Measurements from ENCODE around the gene ASIC1. TPM values are rescaled to one million over a fixed set of nuclear protein-coding genes. Genes with fewer than 3 reads are reported as not detected.
A peak's percentile ranks its signal among the peaks of the same experiment; 100 is the strongest.

Gene ASIC1
- total RNA-seq, 2 donors from 2014 or later, result 1.0 to 1.1 TPM

DNA sequence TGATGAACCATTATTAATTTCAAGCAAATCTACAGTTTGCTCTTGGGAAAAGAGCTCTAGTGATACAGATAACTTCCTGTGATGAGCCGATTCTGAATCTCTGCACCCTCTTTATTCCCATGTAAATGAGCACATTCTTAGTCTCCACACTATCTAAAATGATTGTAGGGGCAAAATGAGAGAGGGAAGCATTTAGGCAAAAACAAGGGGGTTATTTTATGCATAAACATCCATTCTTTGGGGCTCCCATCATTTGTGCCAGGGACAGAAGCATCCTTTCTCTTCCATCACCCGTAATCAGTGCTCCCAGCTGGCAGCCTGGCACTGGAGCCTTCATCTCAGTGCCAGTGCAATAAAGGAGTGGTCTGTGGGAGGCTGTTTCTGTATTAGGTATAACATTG is 44.7 kb downstream of the ASIC1 start:
- TF ChIP-seq, protein P1, sequence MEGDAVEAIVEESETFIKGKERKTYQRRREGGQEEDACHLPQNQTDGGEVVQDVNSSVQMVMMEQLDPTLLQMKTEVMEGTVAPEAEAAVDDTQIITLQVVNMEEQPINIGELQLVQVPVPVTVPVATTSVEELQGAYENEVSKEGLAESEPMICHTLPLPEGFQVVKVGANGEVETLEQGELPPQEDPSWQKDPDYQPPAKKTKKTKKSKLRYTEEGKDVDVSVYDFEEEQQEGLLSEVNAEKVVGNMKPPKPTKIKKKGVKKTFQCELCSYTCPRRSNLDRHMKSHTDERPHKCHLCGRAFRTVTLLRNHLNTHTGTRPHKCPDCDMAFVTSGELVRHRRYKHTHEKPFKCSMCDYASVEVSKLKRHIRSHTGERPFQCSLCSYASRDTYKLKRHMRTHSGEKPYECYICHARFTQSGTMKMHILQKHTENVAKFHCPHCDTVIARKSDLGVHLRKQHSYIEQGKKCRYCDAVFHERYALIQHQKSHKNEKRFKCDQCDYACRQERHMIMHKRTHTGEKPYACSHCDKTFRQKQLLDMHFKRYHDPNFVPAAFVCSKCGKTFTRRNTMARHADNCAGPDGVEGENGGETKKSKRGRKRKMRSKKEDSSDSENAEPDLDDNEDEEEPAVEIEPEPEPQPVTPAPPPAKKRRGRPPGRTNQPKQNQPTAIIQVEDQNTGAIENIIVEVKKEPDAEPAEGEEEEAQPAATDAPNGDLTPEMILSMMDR (IDR thresholded peaks at IDR 0.05), result no peak
- Histone ChIP-seq H3K9ac (ENCODE audit: low read depth in 2 of 2, low read length in 2 of 2) (no peak overlapping the region), H3K4me1 (no peaks in the 10 kb centered on the region), H3K9me3 (no peaks in the 10 kb centered on the region), H3K4me3 (no peak overlapping the region), H3K27ac (no peak overlapping the region), H3K27me3 (no peaks in the 10 kb centered on the region), H3K36me3 (peaks cover 5% of the 10 kb centered on the region)
- no peak for DNase-seq
- intact Hi-C loops (cut with DNase I), result no loop called here

DNA sequence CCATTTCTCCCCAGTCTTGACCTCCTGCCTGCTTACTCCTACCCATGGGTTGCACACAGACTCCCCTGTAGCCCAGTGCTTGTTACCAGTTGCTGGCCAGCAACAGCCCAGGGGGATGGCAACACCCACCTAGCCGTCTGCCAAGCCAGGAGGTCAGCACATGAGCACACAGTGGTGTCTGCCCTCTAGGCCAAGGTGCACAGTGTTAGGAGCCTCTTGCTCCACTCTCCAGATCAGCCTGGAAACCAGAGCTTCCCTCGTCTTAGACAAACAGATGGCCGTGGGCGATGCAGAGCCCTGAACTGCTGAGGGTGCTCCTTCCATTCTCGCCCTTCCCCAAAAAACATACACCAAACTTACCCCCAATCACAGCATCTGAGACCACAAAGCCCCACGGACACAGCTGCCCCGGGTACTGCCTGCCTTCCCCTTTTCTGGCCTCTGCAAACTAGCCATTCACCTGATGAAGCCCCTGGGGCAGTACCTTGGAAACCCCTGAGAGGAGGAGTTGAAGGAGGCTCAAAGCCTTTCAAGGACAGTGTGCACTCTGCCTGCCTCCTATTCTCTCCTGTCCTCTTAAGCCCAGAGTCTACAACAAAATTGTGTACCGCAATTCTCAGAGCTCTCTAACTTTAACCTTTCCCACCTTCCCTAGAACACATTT is 45.4 kb downstream of the ASIC1 start:
- Histone ChIP-seq H3K4me3 (no peak overlapping the region), H3K9ac (ENCODE audit: low read depth in 2 of 2, low read length in 2 of 2) (peak overlapping the region in 1 of 2 donors; percentile 14), H3K9me3 (no peaks in the 10 kb centered on the region), H3K27me3 (no peaks in the 10 kb centered on the region), H3K36me3 (peaks cover 5% of the 10 kb centered on the region), H3K4me1 (no peaks in the 10 kb centered on the region), H3K27ac (no peak overlapping the region)
- TF ChIP-seq, protein P1 (IDR thresholded peaks at IDR 0.05), result no peak
- DNase-seq, result no peak
- intact Hi-C loops (cut with DNase I), result no loop called here

DNA sequence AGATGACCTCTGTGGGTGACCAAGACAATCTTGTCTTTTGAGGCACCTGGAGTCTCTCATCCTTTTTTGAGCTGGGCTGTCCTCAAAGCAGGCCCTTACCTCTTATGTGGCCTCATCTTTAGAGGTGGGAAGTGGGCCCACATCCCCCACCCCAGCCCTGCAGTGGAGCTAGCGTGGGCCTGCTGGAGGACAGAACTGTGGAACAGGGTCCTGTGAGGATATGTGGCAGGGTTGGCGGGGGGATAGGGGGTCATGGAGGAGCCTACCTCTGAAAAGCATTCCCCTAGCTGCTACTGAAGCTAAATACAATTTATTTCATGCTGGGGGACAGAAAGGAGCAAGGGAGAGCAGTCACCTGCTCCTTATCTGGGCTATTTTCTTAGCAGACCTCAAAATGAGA is 46.0 kb downstream of the ASIC1 start:
- TF ChIP-seq, protein P1 (IDR thresholded peaks at IDR 0.05), result no peak
- intact Hi-C loops (cut with DNase I), result no loop called here
- DNase-seq, result no peak

DNA sequence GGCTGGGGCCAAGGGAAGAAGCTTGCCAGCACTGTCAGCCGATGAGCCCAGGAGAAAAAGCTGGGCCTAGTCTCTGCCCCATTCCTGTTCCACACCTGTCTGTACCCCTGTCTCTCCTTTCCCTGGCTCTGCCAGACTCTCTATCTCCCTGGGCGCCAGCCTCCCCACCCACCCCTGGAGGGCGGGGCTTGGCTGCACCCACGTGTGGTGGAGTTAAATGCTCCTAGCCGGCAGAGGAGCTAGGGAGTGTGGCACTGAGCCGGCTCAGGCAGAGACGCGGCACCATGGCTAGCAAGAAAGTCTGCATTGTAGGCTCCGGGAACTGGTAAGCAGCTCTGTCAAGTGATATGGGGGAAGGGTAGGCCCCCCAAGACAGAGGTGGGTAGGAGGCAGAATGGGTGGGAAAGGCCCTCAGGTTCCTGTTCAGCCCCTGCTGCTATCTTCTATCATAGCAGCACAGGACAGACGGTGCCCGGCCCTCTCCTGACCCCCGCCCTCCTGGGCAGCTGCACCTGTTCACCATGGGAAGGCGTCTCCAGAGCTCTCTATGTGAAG is 46.4 kb downstream of the ASIC1 start, which contains the start of gene GPD1:
Gene GPD1, plus strand, starts transcription at position 242 of the 555 bp plus-strand sequence. Its CDS starts 43 bp downstream, at position 285.
- Histone ChIP-seq H3K27me3 (no peaks in the 10 kb centered on the region), H3K4me1 (no peaks in the 10 kb centered on the region), H3K9me3 (no peaks in the 10 kb centered on the region), H3K36me3 (no peaks in the 10 kb centered on the region), H3K4me3 (no peak within 1 kb of the TSS), H3K9ac (ENCODE audit: low read depth in 2 of 2, low read length in 2 of 2) (peak within 1 kb of the TSS; percentile 1 to 14), H3K27ac (no peak within 1 kb of the TSS)
- intact Hi-C loops (cut with DNase I), result no loop called here
- DNase-seq, result peak; percentile 86
- TF ChIP-seq, protein P1 (IDR thresholded peaks at IDR 0.05), result no peak

More for the DNA sequence above, 46.0 kb downstream of the ASIC1 start:
- no peak overlapping the region for H3K4me3 ChIP-seq
- H3K27me3 ChIP-seq, result no peaks in the 10 kb centered on the region
- no peaks in the 10 kb centered on the region for H3K4me1 ChIP-seq
- H3K36me3 ChIP-seq, result no peaks in the 10 kb centered on the region
- H3K27ac ChIP-seq, result no peak overlapping the region
- H3K9ac ChIP-seq (ENCODE audit: low read depth in 2 of 2, low read length in 2 of 2), result peak overlapping the region in 1 of 2 donors; percentile 14
- H3K9me3 ChIP-seq, result no peaks in the 10 kb centered on the region

DNA sequence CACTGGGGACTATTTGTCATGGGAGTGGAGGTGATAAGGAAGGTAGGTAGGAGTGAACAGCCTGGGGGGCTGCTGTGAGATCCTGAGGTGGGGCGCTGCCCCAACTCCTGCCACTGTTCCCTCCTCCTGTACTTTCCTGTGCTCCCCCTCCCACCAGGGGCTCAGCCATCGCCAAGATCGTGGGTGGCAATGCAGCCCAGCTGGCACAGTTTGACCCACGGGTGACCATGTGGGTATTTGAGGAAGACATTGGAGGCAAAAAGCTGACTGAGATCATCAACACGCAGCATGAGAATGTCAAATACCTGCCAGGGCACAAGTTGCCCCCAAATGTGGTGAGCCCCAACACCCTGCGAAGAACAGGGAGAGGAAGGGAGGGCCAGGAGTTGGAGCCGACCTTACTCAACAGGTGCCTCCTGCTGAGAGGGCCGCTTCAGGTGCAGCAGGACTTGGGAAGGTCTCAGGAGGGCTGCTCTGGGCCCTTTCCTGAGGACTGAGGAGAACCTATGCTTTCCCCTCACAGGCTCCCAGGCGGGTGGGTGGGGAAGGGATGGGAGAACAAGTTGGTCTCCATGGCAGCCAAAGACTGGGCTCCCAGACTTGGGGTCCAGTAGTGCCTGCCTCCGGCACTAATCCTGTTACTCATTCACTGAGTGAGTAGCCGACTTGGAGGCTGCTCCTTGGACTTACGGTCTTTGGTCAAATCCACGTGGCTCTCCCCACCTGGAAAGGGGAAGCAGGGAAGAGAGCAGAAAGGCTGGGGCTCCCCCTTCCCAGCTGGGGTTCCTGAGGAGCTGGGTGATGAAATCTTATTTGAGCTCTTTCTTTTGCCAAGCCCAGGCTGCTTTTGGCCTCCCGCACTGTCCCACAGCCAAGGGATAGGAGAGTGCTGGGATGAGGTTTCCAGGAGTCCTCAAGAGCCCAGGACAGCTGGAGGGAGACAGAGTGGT is 47.3 kb downstream of the ASIC1 start:
- no peaks in the 10 kb centered on the region for H3K27me3 ChIP-seq
- intact Hi-C loops (cut with DNase I), result no loop called here
- DNase-seq, result no peak
- no peak overlapping the region for H3K4me3 ChIP-seq
- TF ChIP-seq, protein P1 (IDR thresholded peaks at IDR 0.05), result no peak
- H3K9ac ChIP-seq (ENCODE audit: low read depth in 2 of 2, low read length in 2 of 2), result peak overlapping the region in 1 of 2 donors; percentile 1
- H3K36me3 ChIP-seq, result no peaks in the 10 kb centered on the region
- H3K27ac ChIP-seq, result no peak overlapping the region
- peaks cover 5% of the 10 kb centered on the region for H3K4me1 ChIP-seq
- H3K9me3 ChIP-seq, result no peaks in the 10 kb centered on the region

All from colonic mucosa (tissue), 4 donors.